WTC11 (cell line): ENCODE measurements around the gene TDP2. TPM values are rescaled to one million over a fixed set of nuclear protein-coding genes. Genes with fewer than 3 reads are reported as not detected.

Experiments
- ATAC-seq: fragments of 200-7000 bp; cut with Tn5 transposase; 2 replicates; pipeline ENCODE4 v1.10.0; 2021; ENCODE audit warnings: mild to moderate bottlenecking, moderate library complexity
- CTCF ChIA-PET: fragments of 300-600 bp; sonication (Branson Sonifier 250); formaldehyde crosslinking; loops from one replicate; lab custom pipeline; 2021; ENCODE audit warnings: antibody characterized with exemption; lab: Charles Lee
- POLR2A ChIA-PET: fragments of 350-600 bp; sonication (Branson Sonifier 250); formaldehyde crosslinking; loops from one replicate; lab custom pipeline; 2021; ENCODE audit warnings: antibody characterized with exemption; lab: Charles Lee
- DNase-seq: peaks from one replicate; pipeline ENCODE4 v3.0.0; 2021; ENCODE audit warnings: low spot score
- H3K27ac Mint-ChIP-seq: 2 replicates; pipeline ENCODE4 v1.8.0; 2021; ENCODE audit warnings: mixed read lengths
- H3K27me3 Mint-ChIP-seq: 2 replicates; pipeline ENCODE4 v1.8.0; 2021; ENCODE audit warnings: low read depth, mild to moderate bottlenecking, moderate library complexity, mixed read lengths
- H3K36me3 Mint-ChIP-seq: 2 replicates; pipeline ENCODE4 v1.8.0; 2021; ENCODE audit warnings: mixed read lengths
- H3K4me1 Mint-ChIP-seq: 2 replicates; pipeline ENCODE4 v1.8.0; 2022; ENCODE audit warnings: mixed read lengths
- H3K4me3 Mint-ChIP-seq: 2 replicates; pipeline ENCODE4 v1.8.0; 2021; ENCODE audit warnings: mild to moderate bottlenecking, moderate library complexity, mixed read lengths
- H3K9me3 Mint-ChIP-seq: 2 replicates; pipeline ENCODE4 v1.8.0; 2021; ENCODE audit warnings: mixed read lengths
- ATF1 ChIP-seq: sonication (generic); formaldehyde crosslinking; IDR thresholded peaks from 2 replicates; pipeline ENCODE4 v1.8.1; 2023; ENCODE audit warnings: mild to moderate bottlenecking, moderate library complexity, missing genetic modification reagents
- ATF3 ChIP-seq: sonication (generic); formaldehyde crosslinking; conservative IDR thresholded peaks from 2 replicates; pipeline ENCODE4 v1.8.1; 2022; ENCODE audit warnings: mild to moderate bottlenecking, missing genetic modification reagents
- CDX4 ChIP-seq: fragments of 250-450 bp; sonication (Bioruptor Pico); IDR thresholded peaks from 2 replicates; pipeline ENCODE4 v1.9.0; 2021; ENCODE audit warnings: moderate library complexity, mild to moderate bottlenecking, inconsistent platforms, borderline replicate concordance
- CREB1 ChIP-seq: sonication (generic); formaldehyde crosslinking; IDR thresholded peaks from 2 replicates; pipeline ENCODE4 v1.8.0; 2023; ENCODE audit warnings: mild to moderate bottlenecking, missing genetic modification reagents
- E2F1 ChIP-seq: sonication (generic); formaldehyde crosslinking; IDR thresholded peaks from 2 replicates; pipeline ENCODE4 v1.8.0; 2022; ENCODE audit warnings: mild to moderate bottlenecking, missing genetic modification reagents
- ERG ChIP-seq: fragments of 250-450 bp; sonication (Bioruptor Pico); IDR thresholded peaks from 2 replicates; pipeline ENCODE4 v1.8.0; 2021; ENCODE audit warnings: mild to moderate bottlenecking
- GRHL2 ChIP-seq: fragments of 250-450 bp; sonication (Bioruptor Pico); IDR thresholded peaks from 2 replicates; pipeline ENCODE4 v1.8.0; 2022; ENCODE audit warnings: mild to moderate bottlenecking, moderate library complexity; ENCODE audit not compliant: insufficient replicate concordance, severe bottlenecking
- HMGXB4 ChIP-seq: sonication (generic); formaldehyde crosslinking; IDR thresholded peaks from 2 replicates; pipeline ENCODE4 v1.8.1; 2023; ENCODE audit warnings: mild to moderate bottlenecking, moderate library complexity, missing genetic modification reagents
- MLX ChIP-seq: sonication (generic); formaldehyde crosslinking; IDR thresholded peaks from 2 replicates; pipeline ENCODE4 v1.8.1; 2023; ENCODE audit warnings: mild to moderate bottlenecking, missing genetic modification reagents, moderate library complexity
- MYBL2 ChIP-seq: sonication (generic); formaldehyde crosslinking; IDR thresholded peaks from 2 replicates; pipeline ENCODE4 v1.8.1; 2023; ENCODE audit warnings: mild to moderate bottlenecking, moderate library complexity, missing genetic modification reagents
- NFATC4 ChIP-seq: fragments of 250-450 bp; sonication (Bioruptor Pico); IDR thresholded peaks from 2 replicates; pipeline ENCODE4 v1.9.0; 2021; ENCODE audit warnings: mild to moderate bottlenecking
- NR1H2 ChIP-seq: sonication (generic); formaldehyde crosslinking; IDR thresholded peaks from 2 replicates; pipeline ENCODE4 v1.9.0; 2021; ENCODE audit warnings: mild to moderate bottlenecking, moderate library complexity, missing genetic modification reagents
- NR3C1 ChIP-seq: sonication (generic); formaldehyde crosslinking; conservative IDR thresholded peaks from 2 replicates; pipeline ENCODE4 v1.8.1; 2023; ENCODE audit warnings: low read depth, mild to moderate bottlenecking, missing genetic modification reagents
- PRRX2 ChIP-seq: fragments of 250-450 bp; sonication (Bioruptor Pico); IDR thresholded peaks from 2 replicates; pipeline ENCODE4 v1.8.0; 2021; ENCODE audit warnings: mild to moderate bottlenecking
- SMAD3 ChIP-seq: sonication (generic); formaldehyde crosslinking; IDR thresholded peaks from 2 replicates; pipeline ENCODE4 v1.8.0; 2022; ENCODE audit warnings: missing genetic modification reagents, mild to moderate bottlenecking, borderline replicate concordance
- STAT6 ChIP-seq: sonication (generic); formaldehyde crosslinking; conservative IDR thresholded peaks from 2 replicates; pipeline ENCODE4 v1.8.1; 2023; ENCODE audit warnings: mild to moderate bottlenecking, low read depth, missing genetic modification reagents, moderate library complexity
- ZNF219 ChIP-seq: sonication (generic); formaldehyde crosslinking; IDR thresholded peaks from 2 replicates; pipeline ENCODE4 v1.8.0; 2023; ENCODE audit warnings: missing genetic modification reagents, mild to moderate bottlenecking, borderline replicate concordance
- ZNF317 ChIP-seq: sonication (generic); formaldehyde crosslinking; IDR thresholded peaks from 2 replicates; pipeline ENCODE4 v1.8.1; 2023; ENCODE audit warnings: low read depth, mild to moderate bottlenecking, moderate library complexity, missing genetic modification reagents, borderline replicate concordance
- ZNF425 ChIP-seq: fragments of 250-450 bp; sonication (Bioruptor Pico); conservative IDR thresholded peaks from 2 replicates; pipeline ENCODE4 v1.9.0; 2021; ENCODE audit warnings: mild to moderate bottlenecking
- total RNA-seq: library from RNA; stranded (reverse); gene quantifications from 3 replicates; pipeline ENCODE4 v1.2.3, GENCODE V29; 2021

Gene TDP2
- total RNA-seq, 1 experiment from 2014 or later = 49.1 TPM

- H3K4me3 Mint-ChIP-seq = no peak overlapping the region
- DNase-seq = no peak
- ATAC-seq = no peak; the same call in 1 of the 2 replicates
- peaks cover 16% of the 10 kb centered on the region for H3K4me1 Mint-ChIP-seq
- POLR2A ChIA-PET = no interaction called here
- TF ChIP-seq NR1H2 = no peak
- no peak for TF ChIP-seq MYBL2 (CRISPR knock-in tag)
- H3K27me3 Mint-ChIP-seq = no peaks in the 10 kb centered on the region
- peaks cover 6% of the 10 kb centered on the region for H3K9me3 Mint-ChIP-seq
- CTCF ChIA-PET = interaction anchor here (1.2 to 1.9 kb wide), 3 partner anchors 33 to 119 kb away, joined by 3 to 4 read pairs (median 3); partner anchors contain the start of gene ALDH5A1
- peak overlapping the region; percentile 85; the same call in 1 of the 2 replicates for H3K27ac Mint-ChIP-seq
- H3K36me3 Mint-ChIP-seq = no peaks in the 10 kb centered on the region
These were observed 52.7 kb downstream of the TDP2 start for GRCh38 chr6:24614043-24614420.

DNA sequence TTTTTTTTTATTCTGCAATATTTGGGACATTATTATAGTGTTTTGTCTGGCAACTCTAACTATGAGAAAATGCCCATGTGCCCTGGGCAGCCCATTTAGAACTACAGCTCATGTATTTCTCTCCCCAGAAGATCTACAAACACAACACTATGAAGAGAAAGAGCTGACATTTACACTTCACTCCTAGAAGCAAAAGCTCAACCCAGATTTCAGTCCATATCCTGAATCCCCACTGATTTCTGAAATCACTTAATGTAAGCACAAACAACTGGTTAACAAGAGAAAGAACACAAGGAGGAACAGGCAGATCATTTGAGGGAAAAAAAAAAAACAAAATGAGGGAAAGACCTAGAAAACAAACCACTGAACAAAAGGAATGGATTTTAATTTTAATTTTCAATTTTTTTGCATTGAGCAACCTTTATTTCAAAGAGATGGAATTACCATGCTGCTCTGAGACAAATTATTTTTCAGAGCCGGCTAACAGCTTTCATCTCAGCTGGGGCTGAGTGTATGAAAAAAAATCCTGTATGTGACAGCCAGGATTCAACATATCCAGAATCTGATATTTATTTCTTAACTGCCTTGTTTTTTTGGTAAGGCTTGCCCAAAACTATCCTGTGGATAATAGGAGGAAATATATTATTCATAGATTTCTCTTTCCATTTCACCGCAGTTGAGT lies 53.2 kb downstream of the TDP2 start:
- ChIA-PET POLR2A (no interaction called here), CTCF (interaction anchor here (1.2 to 1.9 kb wide), 4 partner anchors 8 to 118 kb away, joined by 3 to 5 read pairs (median 4); partner anchors contain the start of gene ALDH5A1)
- Mint-ChIP-seq H3K4me1 (peaks cover 12% of the 10 kb centered on the region), H3K36me3 (no peaks in the 10 kb centered on the region), H3K27me3 (no peaks in the 10 kb centered on the region), H3K4me3 (no peak overlapping the region), H3K27ac (peak overlapping the region; percentile 87), H3K9me3 (peaks cover 6% of the 10 kb centered on the region)
- ATAC-seq (no peak), DNase-seq (no peak)
- TF ChIP-seq NR3C1 (CRISPR knock-in tag) (0 out of 2 replicates have a peak, but pooled peaks have one; percentile 27), ATF1 (CRISPR knock-in tag) (no peak)

DNA sequence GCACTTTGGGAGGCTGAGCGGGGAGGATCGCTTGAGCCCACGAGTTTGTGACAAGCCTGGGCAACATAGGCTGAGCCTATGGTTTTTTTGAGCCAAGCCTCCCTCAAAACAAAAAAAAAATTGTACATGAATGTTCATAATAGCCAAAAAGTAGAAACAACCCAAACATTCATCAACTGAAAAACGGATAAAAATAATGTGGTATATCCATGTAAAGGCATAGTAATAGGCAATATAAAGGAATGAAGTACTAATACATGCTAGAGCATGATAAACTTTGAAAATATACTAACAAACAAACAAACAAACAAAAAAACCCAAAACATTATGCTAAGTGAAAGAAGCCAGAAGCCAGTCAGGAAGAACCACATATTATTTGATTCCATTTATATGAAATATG lies 56.0 kb downstream of the TDP2 start:
- Mint-ChIP-seq H3K9me3 (peaks cover 6% of the 10 kb centered on the region), H3K27ac (no peak overlapping the region), H3K4me1 (peaks cover 12% of the 10 kb centered on the region), H3K4me3 (no peak overlapping the region), H3K36me3 (no peaks in the 10 kb centered on the region), H3K27me3 (no peaks in the 10 kb centered on the region)
- POLR2A ChIA-PET = no interaction called here
- ATAC-seq = no peak
- CTCF ChIA-PET = no interaction called here
- DNase-seq = no peak
- TF ChIP-seq NFATC4 (CRISPR knock-in tag) = no peak
- TF ChIP-seq SMAD3 (CRISPR knock-in tag) = no peak
- TF ChIP-seq CREB1 (CRISPR knock-in tag) = no peak
- TF ChIP-seq MLX (CRISPR knock-in tag) = no peak
- TF ChIP-seq ATF3 = no peak
- no peak for TF ChIP-seq ZNF219 (CRISPR knock-in tag)
- no peak for TF ChIP-seq HMGXB4 (CRISPR knock-in tag)
- no peak for TF ChIP-seq STAT6 (CRISPR knock-in tag)
- TF ChIP-seq E2F1 (CRISPR knock-in tag) = no peak
- TF ChIP-seq ZNF317 (CRISPR knock-in tag) = no peak
- no peak for TF ChIP-seq ERG (CRISPR knock-in tag)
- TF ChIP-seq ZNF425 (CRISPR knock-in tag) = no peak
- no peak for TF ChIP-seq CDX4 (CRISPR knock-in tag)
- TF ChIP-seq GRHL2 (CRISPR knock-in tag) = no peak
- TF ChIP-seq PRRX2 (CRISPR knock-in tag) = no peak
